GM10248 (cell line): ENCODE data around the gene DHCR7.

Experiments used
- CTCF ChIA-PET: fragments of 300-600 bp; sonication (Branson Sonifier 250); formaldehyde crosslinking; extraction: SDS; loops from one replicate; lab custom pipeline; 2021; ENCODE audit warnings: antibody characterized with exemption; lab: Yijun Ruan, JAX
- POLR2A ChIA-PET: fragments of 350-650 bp; sonication (Branson Sonifier 250); formaldehyde crosslinking; extraction: SDS; loops from one replicate; lab custom pipeline; 2020; ENCODE audit warnings: antibody characterized with exemption; lab: Yijun Ruan, JAX
- DNase-seq: peaks from one replicate; pipeline ENCODE4 v3.0.0; 2012; ENCODE audit errors: extremely low spot score
- CTCF ChIP-seq: IDR thresholded peaks from 2 replicates; pipeline ENCODE4 v1.5.1; 2012; ENCODE audit warnings: mild to moderate bottlenecking, low read depth; ENCODE audit errors: extremely low read depth, missing control alignments, control extremely low read depth

DHCR7 gene

GRCh38 chr11:71458146-71459070, 10.2 kb upstream of the DHCR7 start:
- ChIA-PET POLR2A (no interaction called here), CTCF (interaction anchor here (1.3 kb wide), 1 partner anchor 9 kb away, joined by 5 read pairs; no protein-coding TSS in a partner anchor)
- no peak for TF ChIP-seq CTCF

GRCh38 chr11:71456831-71457230, 8.6 kb upstream of the DHCR7 start:
- TF ChIP-seq CTCF, result no peak
- no peak for DNase-seq
- ChIA-PET POLR2A (no interaction called here), CTCF (interaction anchor here (1.6 kb wide), 1 partner anchor 107 kb away, joined by 6 read pairs; no protein-coding TSS in a partner anchor)

More at GRCh38 chr11:71458146-71459070, 10.2 kb upstream of the DHCR7 start:
- no peak for DNase-seq

- POLR2A ChIA-PET, result no interaction called here
- no peak for DNase-seq
- TF ChIP-seq CTCF, result no peak
- CTCF ChIA-PET, result interaction anchor here (1.6 kb wide), 1 partner anchor 107 kb away, joined by 6 read pairs; no protein-coding TSS in a partner anchor
Observed at GRCh38 chr11:71456294-71456693, 8.1 kb upstream of the DHCR7 start.

GRCh38 chr11:71454470-71455113, 6.4 kb upstream of the DHCR7 start:
- no peak for TF ChIP-seq CTCF
- CTCF ChIA-PET, result no interaction called here
- no peak for DNase-seq
- POLR2A ChIA-PET, result no interaction called here

- POLR2A ChIA-PET, result interaction anchor here (0.6 kb wide), 1 partner anchor 242 kb away, joined by 3 read pairs; no protein-coding TSS in a partner anchor
- TF ChIP-seq CTCF, result no peak
- DNase-seq, result no peak
- CTCF ChIA-PET, result interaction anchor here (1.6 kb wide), 1 partner anchor 110 kb away, joined by 5 read pairs; no protein-coding TSS in a partner anchor
Observed at GRCh38 chr11:71453918-71454304, 5.7 kb upstream of the DHCR7 start.
